HEK293 (cell line): ENCODE measurements around the gene CDH26.
A peak's percentile ranks its signal among the peaks of the same experiment; 100 is the strongest.
"Not testable (repeated sequence)": the region's sequence is repeated elsewhere in the genome, so short reads cannot be mapped to it uniquely, and the experiment has no call there.

Experiments
- CTCF ChIA-PET: fragments of 350-600 bp; formaldehyde crosslinking; extraction: SDS; loops from one replicate; lab custom pipeline; 2021; ENCODE audit warnings: antibody characterized with exemption; lab: Yijun Ruan, JAX
- POLR2A ChIA-PET: fragments of 300-600 bp; formaldehyde crosslinking; extraction: SDS; loops from one replicate; lab custom pipeline; 2020; ENCODE audit warnings: antibody characterized with exemption, inconsistent platforms; lab: Yijun Ruan, JAX
- H3K27ac ChIP-seq: fragments of 200-500 bp; sonication (Bioruptor generic); 2 replicates; pipeline ENCODE4 v1.5.1; 2014; ENCODE audit warnings: low read depth, low read length, control low read depth, inconsistent platforms; ENCODE audit errors: extremely low read depth
- H3K36me3 ChIP-seq, 2 experiments: fragments of 200-500 bp in 1 of 2; sonication (Bioruptor generic) in 1 of 2; 1 replicate in 1 of 2; 2 replicates in 1 of 2; pipeline ENCODE4 v1.5.1; 2014 to 2017; ENCODE audit warnings: inconsistent platforms in 2 of 2, low read length in 2 of 2; ENCODE audit not compliant: control insufficient read depth in 2 of 2, insufficient read depth in 1 of 2
- H3K4me1 ChIP-seq: fragments of 200-500 bp; sonication (Bioruptor generic); 2 replicates; pipeline ENCODE4 v1.5.1; 2014; ENCODE audit warnings: mild to moderate bottlenecking, low read length, inconsistent platforms; ENCODE audit not compliant: control insufficient read depth, insufficient read depth
- H3K4me3 ChIP-seq: 2 replicates; pipeline ENCODE4 v1.5.1; 2011; ENCODE audit warnings: low read depth, mild to moderate bottlenecking, control low read depth, low read length, moderate library complexity
- H3K9me3 ChIP-seq: fragments of 200-500 bp; sonication (Bioruptor generic); 2 replicates; pipeline ENCODE4 v1.5.1; 2014; ENCODE audit warnings: low read depth, low read length, inconsistent platforms; ENCODE audit not compliant: control insufficient read depth, insufficient read depth
- FEZF1 ChIP-seq: fragments of 450-650 bp; formaldehyde crosslinking; IDR thresholded peaks from 2 replicates; pipeline ENCODE4 v1.5.1; 2016; ENCODE audit warnings: missing biosample characterization, missing genetic modification characterization
- HOXC10 ChIP-seq: sonication (generic); formaldehyde crosslinking; IDR thresholded peaks from 2 replicates; pipeline ENCODE4 v1.8.1; 2023; ENCODE audit warnings: mild to moderate bottlenecking, missing genetic modification reagents
- SETDB1 ChIP-seq: IDR thresholded peaks from one replicate; pipeline ENCODE4 v1.6.1; 2017; ENCODE audit warnings: mild to moderate bottlenecking, low read length, moderate library complexity, mixed read lengths; ENCODE audit not compliant: insufficient read length
- TCF7L2 ChIP-seq: IDR thresholded peaks from 2 replicates; pipeline ENCODE4 v1.6.1; 2011; ENCODE audit warnings: low read depth, mild to moderate bottlenecking, inconsistent platforms, low read length, moderate library complexity, borderline replicate concordance
- ZFHX2 ChIP-seq: fragments of 450-650 bp; formaldehyde crosslinking; conservative IDR thresholded peaks from 2 replicates; pipeline ENCODE4 v1.5.1; 2016; ENCODE audit warnings: missing biosample characterization, missing genetic modification characterization
- ZFP69B ChIP-seq: fragments of 450-650 bp; formaldehyde crosslinking; IDR thresholded peaks from 2 replicates; pipeline ENCODE4 v1.5.1; 2016; ENCODE audit warnings: missing biosample characterization, missing genetic modification characterization
- ZNF133 ChIP-seq: fragments of 450-650 bp; formaldehyde crosslinking; IDR thresholded peaks from 2 replicates; pipeline ENCODE4 v1.5.1; 2016; ENCODE audit warnings: missing biosample characterization, missing genetic modification characterization
- ZNF155 ChIP-seq: fragments of 450-650 bp; formaldehyde crosslinking; IDR thresholded peaks from 2 replicates; pipeline ENCODE4 v1.5.1; 2016; ENCODE audit warnings: missing biosample characterization, missing genetic modification characterization
- ZNF184 ChIP-seq: fragments of 450-650 bp; IDR thresholded peaks from 2 replicates; pipeline ENCODE4 v1.5.1; 2018; ENCODE audit warnings: missing biosample characterization, mild to moderate bottlenecking, missing genetic modification characterization
- ZNF266 ChIP-seq: fragments of 450-650 bp; formaldehyde crosslinking; IDR thresholded peaks from 2 replicates; pipeline ENCODE4 v1.5.1; 2016; ENCODE audit warnings: missing biosample characterization, missing genetic modification characterization, low read depth
- ZNF416 ChIP-seq: fragments of 450-650 bp; formaldehyde crosslinking; IDR thresholded peaks from 2 replicates; pipeline ENCODE4 v1.5.1; 2016; ENCODE audit warnings: missing biosample characterization, missing genetic modification characterization
- ZNF426 ChIP-seq: fragments of 450-650 bp; formaldehyde crosslinking; IDR thresholded peaks from 2 replicates; pipeline ENCODE4 v1.5.1; 2017; ENCODE audit warnings: missing biosample characterization, missing genetic modification characterization, mild to moderate bottlenecking, inconsistent platforms, moderate library complexity
- ZNF514 ChIP-seq: fragments of 450-650 bp; formaldehyde crosslinking; IDR thresholded peaks from 2 replicates; pipeline ENCODE4 v1.5.1; 2016; ENCODE audit warnings: missing biosample characterization, missing genetic modification characterization
- ZNF555 ChIP-seq: fragments of 450-650 bp; formaldehyde crosslinking; conservative IDR thresholded peaks from 2 replicates; pipeline ENCODE4 v1.5.1; 2017; ENCODE audit warnings: missing biosample characterization, mild to moderate bottlenecking, missing genetic modification characterization, inconsistent platforms
- ZNF585B ChIP-seq: fragments of 450-650 bp; formaldehyde crosslinking; IDR thresholded peaks from 2 replicates; pipeline ENCODE4 v1.5.1; 2016; ENCODE audit warnings: missing biosample characterization, missing genetic modification characterization
- ZNF654 ChIP-seq: fragments of 450-650 bp; formaldehyde crosslinking; IDR thresholded peaks from 2 replicates; pipeline ENCODE4 v1.5.1; 2016; ENCODE audit warnings: low read depth, missing biosample characterization, missing genetic modification characterization
- ZNF658 ChIP-seq: fragments of 450-650 bp; formaldehyde crosslinking; IDR thresholded peaks from 2 replicates; pipeline ENCODE4; 2016; ENCODE audit warnings: missing biosample characterization, missing genetic modification characterization
- ZSCAN30 ChIP-seq: fragments of 450-650 bp; IDR thresholded peaks from 2 replicates; pipeline ENCODE4 v1.5.1; 2018; ENCODE audit warnings: missing biosample characterization, mild to moderate bottlenecking, missing genetic modification characterization, moderate library complexity
- TF ChIP-seq, protein P1 (sequence below): fragments of 450-650 bp; formaldehyde crosslinking; IDR thresholded peaks from 2 replicates; pipeline ENCODE4 v1.5.1; 2017; ENCODE audit warnings: missing biosample characterization, missing genetic modification characterization
- TF ChIP-seq, protein P2 (sequence below): fragments of 450-650 bp; formaldehyde crosslinking; IDR thresholded peaks from 2 replicates; pipeline ENCODE4 v1.5.1; 2016; ENCODE audit warnings: missing biosample characterization, missing genetic modification characterization, borderline replicate concordance

CDH26 gene

DNA sequence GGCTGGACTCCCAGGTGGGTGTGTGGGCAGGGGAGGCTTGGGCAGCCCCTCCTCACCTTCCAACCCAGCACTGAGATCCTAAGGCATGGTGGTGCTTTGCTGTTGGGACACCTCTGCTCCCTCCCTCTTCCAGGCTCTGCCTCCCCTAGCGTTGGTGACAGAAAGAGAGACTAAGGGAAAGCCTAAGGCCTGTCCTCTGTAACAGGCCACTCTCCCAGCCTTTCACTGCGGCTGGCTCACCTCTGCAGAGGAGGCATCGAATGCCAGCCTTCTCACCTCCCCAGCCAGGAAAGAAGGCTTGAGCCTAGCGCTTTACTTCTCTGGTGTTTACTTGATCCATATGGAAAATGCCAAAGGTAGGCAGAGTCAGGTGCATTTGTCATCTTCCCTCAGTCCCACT is 3.5 kb upstream of the CDH26 start:
- Histone ChIP-seq H3K9me3 (no peaks in the 10 kb centered on the region), H3K4me3 (no peak overlapping the region)
- TF ChIP-seq ZNF555 (no peak), ZNF658 (tag by site-specific recombination) (no peak), ZFHX2 (tag by site-specific recombination) (no peak), ZNF266 (tag by site-specific recombination) (no peak), ZNF184 (tag by site-specific recombination) (no peak)
- TF ChIP-seq, all 188 proteins: peak for 0
- H3K36me3 ChIP-seq = no peaks in the 10 kb centered on the region; a peak in 1 of 3 replicates
- peaks cover 3% of the 10 kb centered on the region; the same call in 1 of the 2 replicates for H3K4me1 ChIP-seq
- CTCF ChIA-PET = interaction anchor here (0.5 to 3.0 kb wide), 11 partner anchors 9 to 1925 kb away, joined by 3 to 12 read pairs (median 4); no protein-coding TSS in a partner anchor
- POLR2A ChIA-PET = interaction anchor here (1.1 kb wide), 2 partner anchors 14 to 15 kb away, joined by 3 to 4 read pairs; partner anchors contain the start of gene FAM217B
- no peak overlapping the region for H3K27ac ChIP-seq

DNA sequence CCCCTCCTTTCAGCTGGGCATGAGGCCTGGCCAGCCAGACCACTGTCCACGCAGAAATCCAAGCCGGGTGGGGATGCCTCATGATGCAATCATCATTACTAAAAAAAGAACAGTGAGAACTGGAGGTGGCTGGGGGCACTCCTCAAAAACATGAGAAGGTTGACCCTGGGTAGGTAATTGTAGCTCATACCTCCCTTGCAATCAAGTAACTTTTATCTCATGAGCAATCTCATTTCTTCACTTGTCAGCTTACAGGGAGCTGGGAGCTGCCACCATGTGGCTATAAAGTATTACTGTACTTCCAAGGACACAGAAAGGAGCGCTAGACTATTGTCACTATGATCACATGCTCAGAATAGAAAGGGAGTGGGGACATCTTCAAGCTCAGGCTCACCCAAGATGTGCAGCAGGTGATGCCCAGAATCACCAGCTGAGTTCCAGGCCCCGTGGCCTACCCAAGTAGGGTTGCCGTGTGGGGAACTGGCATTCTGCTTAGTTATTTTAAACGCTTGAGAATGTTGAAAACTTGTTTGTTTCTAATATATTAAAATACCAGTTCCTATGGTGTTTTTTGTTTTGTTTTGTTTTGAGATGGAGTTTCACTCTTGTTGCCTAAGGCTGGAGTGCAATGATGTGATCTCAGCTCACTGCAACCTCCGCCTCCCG is 3.0 kb upstream of the CDH26 start:
- no peak overlapping the region for H3K4me3 ChIP-seq
- H3K36me3 ChIP-seq = no peaks in the 10 kb centered on the region; a peak in 1 of 3 replicates
- no peak overlapping the region for H3K27ac ChIP-seq
- H3K4me1 ChIP-seq = peaks cover 3% of the 10 kb centered on the region; the same call in 1 of the 2 replicates
- TF ChIP-seq ZNF416 (tag by site-specific recombination) = no peak
- no peak for TF ChIP-seq ZNF585B
- no peak for TF ChIP-seq ZNF426 (tag by site-specific recombination)
- TF ChIP-seq SETDB1 = no peak
- peak; percentile 31 for TF ChIP-seq ZNF654 (tag by site-specific recombination)
- TF ChIP-seq, all 188 proteins: peak for 1
- no peaks in the 10 kb centered on the region for H3K9me3 ChIP-seq
- CTCF ChIA-PET = interaction anchor here (0.5 to 3.0 kb wide), 13 partner anchors 9 to 1924 kb away, joined by 3 to 12 read pairs (median 3); no protein-coding TSS in a partner anchor
- POLR2A ChIA-PET = interaction anchor here (1.1 kb wide), 2 partner anchors 14 to 16 kb away, joined by 3 to 4 read pairs; partner anchors contain the start of gene FAM217B

DNA sequence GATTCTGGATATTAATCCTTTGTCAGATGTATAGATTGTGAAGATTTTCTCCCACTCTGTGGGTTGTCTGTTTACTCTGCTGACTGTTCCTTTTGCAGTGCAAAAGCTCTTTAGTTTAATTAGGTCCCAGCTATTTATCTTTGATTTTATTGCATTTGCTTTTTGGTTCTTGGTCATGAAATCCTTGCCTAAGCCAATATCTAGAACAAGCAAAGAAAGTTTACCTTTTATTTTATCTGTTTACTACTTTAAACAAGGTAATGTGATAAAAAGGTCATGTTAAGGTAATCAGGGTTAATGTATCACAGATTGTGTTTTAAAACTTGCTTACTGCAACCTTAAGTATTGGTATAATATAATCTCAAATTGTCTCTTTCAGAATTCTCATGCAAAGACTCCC is 655 bp upstream of the CDH26 start:
- H3K4me1 ChIP-seq, H3K36me3 ChIP-seq, H3K27ac ChIP-seq, H3K9me3 ChIP-seq, H3K4me3 ChIP-seq, POLR2A ChIA-PET: not testable (repeated sequence)
- CTCF ChIA-PET = interaction anchor here (0.7 to 0.9 kb wide), 2 partner anchors 357 to 1827 kb away, joined by 3 read pairs; no protein-coding TSS in a partner anchor
- TF ChIP-seq, protein P1, sequence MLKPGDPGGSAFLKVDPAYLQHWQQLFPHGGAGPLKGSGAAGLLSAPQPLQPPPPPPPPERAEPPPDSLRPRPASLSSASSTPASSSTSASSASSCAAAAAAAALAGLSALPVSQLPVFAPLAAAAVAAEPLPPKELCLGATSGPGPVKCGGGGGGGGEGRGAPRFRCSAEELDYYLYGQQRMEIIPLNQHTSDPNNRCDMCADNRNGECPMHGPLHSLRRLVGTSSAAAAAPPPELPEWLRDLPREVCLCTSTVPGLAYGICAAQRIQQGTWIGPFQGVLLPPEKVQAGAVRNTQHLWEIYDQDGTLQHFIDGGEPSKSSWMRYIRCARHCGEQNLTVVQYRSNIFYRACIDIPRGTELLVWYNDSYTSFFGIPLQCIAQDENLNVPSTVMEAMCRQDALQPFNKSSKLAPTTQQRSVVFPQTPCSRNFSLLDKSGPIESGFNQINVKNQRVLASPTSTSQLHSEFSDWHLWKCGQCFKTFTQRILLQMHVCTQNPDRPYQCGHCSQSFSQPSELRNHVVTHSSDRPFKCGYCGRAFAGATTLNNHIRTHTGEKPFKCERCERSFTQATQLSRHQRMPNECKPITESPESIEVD (tag by site-specific recombination) = 0 out of 2 replicates have a peak, but pooled peaks have one; percentile 15
- peak; percentile 40; the same call in 1 of the 2 replicates for TF ChIP-seq FEZF1 (tag by site-specific recombination)

DNA sequence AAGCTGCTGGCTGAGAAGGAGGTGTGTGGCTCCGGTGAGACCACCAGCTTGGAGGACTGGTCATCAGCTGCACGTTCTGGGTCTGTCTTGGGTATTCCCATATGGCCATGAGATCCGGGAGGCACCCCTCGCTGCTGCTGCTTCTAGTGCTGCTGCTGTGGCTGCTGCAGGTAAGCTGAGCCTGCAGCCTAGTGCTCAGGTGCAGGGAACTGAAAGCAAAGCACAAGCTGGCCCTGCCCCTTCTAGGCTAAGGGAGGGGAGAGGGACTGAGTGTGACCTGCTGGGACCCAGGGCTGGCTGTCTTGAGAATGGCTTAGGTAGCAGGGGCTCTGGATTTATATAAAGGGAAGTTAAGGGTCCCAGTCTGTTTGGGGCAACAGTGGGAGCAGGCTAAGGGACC is 403 bp downstream of the CDH26 start:
- no peaks in the 10 kb centered on the region for H3K9me3 ChIP-seq
- no peaks in the 10 kb centered on the region for H3K36me3 ChIP-seq
- no peak overlapping the region for H3K4me3 ChIP-seq
- peaks cover 3% of the 10 kb centered on the region; the same call in 1 of the 2 replicates for H3K4me1 ChIP-seq
- POLR2A ChIA-PET = interaction anchor here (0.7 kb wide), 1 partner anchor 19 kb away, joined by 3 read pairs; the partner anchor contains the start of genes FAM217B and PPP1R3D
- H3K27ac ChIP-seq = no peak overlapping the region
- CTCF ChIA-PET = interaction anchor here (1.0 kb wide), 1 partner anchor 252 kb away, joined by 4 read pairs; no protein-coding TSS in a partner anchor
- TF ChIP-seq, protein P2, sequence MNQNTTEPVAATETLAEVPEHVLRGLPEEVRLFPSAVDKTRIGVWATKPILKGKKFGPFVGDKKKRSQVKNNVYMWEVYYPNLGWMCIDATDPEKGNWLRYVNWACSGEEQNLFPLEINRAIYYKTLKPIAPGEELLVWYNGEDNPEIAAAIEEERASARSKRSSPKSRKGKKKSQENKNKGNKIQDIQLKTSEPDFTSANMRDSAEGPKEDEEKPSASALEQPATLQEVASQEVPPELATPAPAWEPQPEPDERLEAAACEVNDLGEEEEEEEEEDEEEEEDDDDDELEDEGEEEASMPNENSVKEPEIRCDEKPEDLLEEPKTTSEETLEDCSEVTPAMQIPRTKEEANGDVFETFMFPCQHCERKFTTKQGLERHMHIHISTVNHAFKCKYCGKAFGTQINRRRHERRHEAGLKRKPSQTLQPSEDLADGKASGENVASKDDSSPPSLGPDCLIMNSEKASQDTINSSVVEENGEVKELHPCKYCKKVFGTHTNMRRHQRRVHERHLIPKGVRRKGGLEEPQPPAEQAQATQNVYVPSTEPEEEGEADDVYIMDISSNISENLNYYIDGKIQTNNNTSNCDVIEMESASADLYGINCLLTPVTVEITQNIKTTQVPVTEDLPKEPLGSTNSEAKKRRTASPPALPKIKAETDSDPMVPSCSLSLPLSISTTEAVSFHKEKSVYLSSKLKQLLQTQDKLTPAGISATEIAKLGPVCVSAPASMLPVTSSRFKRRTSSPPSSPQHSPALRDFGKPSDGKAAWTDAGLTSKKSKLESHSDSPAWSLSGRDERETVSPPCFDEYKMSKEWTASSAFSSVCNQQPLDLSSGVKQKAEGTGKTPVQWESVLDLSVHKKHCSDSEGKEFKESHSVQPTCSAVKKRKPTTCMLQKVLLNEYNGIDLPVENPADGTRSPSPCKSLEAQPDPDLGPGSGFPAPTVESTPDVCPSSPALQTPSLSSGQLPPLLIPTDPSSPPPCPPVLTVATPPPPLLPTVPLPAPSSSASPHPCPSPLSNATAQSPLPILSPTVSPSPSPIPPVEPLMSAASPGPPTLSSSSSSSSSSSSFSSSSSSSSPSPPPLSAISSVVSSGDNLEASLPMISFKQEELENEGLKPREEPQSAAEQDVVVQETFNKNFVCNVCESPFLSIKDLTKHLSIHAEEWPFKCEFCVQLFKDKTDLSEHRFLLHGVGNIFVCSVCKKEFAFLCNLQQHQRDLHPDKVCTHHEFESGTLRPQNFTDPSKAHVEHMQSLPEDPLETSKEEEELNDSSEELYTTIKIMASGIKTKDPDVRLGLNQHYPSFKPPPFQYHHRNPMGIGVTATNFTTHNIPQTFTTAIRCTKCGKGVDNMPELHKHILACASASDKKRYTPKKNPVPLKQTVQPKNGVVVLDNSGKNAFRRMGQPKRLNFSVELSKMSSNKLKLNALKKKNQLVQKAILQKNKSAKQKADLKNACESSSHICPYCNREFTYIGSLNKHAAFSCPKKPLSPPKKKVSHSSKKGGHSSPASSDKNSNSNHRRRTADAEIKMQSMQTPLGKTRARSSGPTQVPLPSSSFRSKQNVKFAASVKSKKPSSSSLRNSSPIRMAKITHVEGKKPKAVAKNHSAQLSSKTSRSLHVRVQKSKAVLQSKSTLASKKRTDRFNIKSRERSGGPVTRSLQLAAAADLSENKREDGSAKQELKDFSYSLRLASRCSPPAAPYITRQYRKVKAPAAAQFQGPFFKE (tag by site-specific recombination) = no peak
- no peak for TF ChIP-seq ZNF133 (tag by site-specific recombination)
- TF ChIP-seq ZNF155 (tag by site-specific recombination) = no peak
- no peak for TF ChIP-seq ZSCAN30 (tag by site-specific recombination)
- TF ChIP-seq HOXC10 = no peak
- no peak for TF ChIP-seq ZFP69B (tag by site-specific recombination)
- no peak for TF ChIP-seq TCF7L2
- TF ChIP-seq ZFHX2 (tag by site-specific recombination) = no peak
- TF ChIP-seq ZNF514 (tag by site-specific recombination) = no peak
